ENCODE results near the gene HOXA11.

GRCh38 chr7:27164367-27165088, 20.5 kb downstream of the HOXA11 start:
- TF ChIP-seq CTCF (IDR thresholded peaks at IDR 0.05) (peak; percentile 17), ZFX (IDR thresholded peaks at IDR 0.05; ENCODE audit: borderline replicate concordance) (no peak)
